SK-N-SH (cell line): Measurements from ENCODE around the gene CRK. TPM values are rescaled to one million over a fixed set of nuclear protein-coding genes. Genes with fewer than 3 reads are reported as not detected.
"Not testable (repeated sequence)": the region's sequence is repeated elsewhere in the genome, so short reads cannot be mapped to it uniquely, and the experiment has no call there.

Source experiments
- CTCF ChIA-PET: fragments of 300-600, 350-600 bp; formaldehyde crosslinking; extraction: SDS; loops from one replicate; lab custom pipeline; 2021; lab: Yijun Ruan, JAX
- POLR2A ChIA-PET: fragments of 350-600 bp; sonication (Branson Sonifier 250); formaldehyde crosslinking; extraction: SDS; loops from one replicate; lab custom pipeline; 2020; ENCODE audit warnings: antibody characterized with exemption, inconsistent platforms; lab: Yijun Ruan, JAX
- DNase-seq: peaks from one replicate; pipeline ENCODE4 v3.0.0; 2012
- H2AFZ ChIP-seq: fragments of 200-600 bp; sonication (generic); 2 replicates; pipeline ENCODE4 v1.8.1; 2016; ENCODE audit warnings: antibody characterized with exemption, mild to moderate bottlenecking, low read depth
- H3F3A ChIP-seq: fragments of 200-600 bp; sonication (generic); replicated peaks from 2 replicates; pipeline ENCODE3; 2016; ENCODE audit warnings: antibody characterized with exemption, mild to moderate bottlenecking; ENCODE audit not compliant: insufficient read depth
- H3K27ac ChIP-seq, 2 experiments: fragments of 200-500 bp in 1 of 2; fragments of 200-600 bp in 1 of 2; sonication (Bioruptor generic) in 1 of 2; sonication (generic), shearing (Covaris generic) in 1 of 2; 2 replicates each; pipeline versions ENCODE4 v1.5.1 to v1.6.1; 2014 to 2016; ENCODE audit warnings: low read depth in 2 of 2, inconsistent platforms in 1 of 2, low read length in 1 of 2, mild to moderate bottlenecking in 1 of 2, mixed read lengths in 1 of 2
- H3K27me3 ChIP-seq: fragments of 200-600 bp; sonication (generic), shearing (Covaris generic); 2 replicates; pipeline ENCODE4 v1.6.1; 2016; ENCODE audit warnings: mixed run types; ENCODE audit not compliant: insufficient read depth
- H3K36me3 ChIP-seq, 2 experiments: fragments of 200-500 bp in 1 of 2; fragments of 200-600 bp in 1 of 2; sonication (Bioruptor generic) in 1 of 2; sonication (generic) in 1 of 2; replicated peaks in 1 of 2; 2 replicates each; pipeline versions ENCODE3 to v1.5.1; 2014 to 2016; ENCODE audit warnings: low read length in 1 of 2, mild to moderate bottlenecking in 1 of 2; ENCODE audit not compliant: insufficient read depth in 2 of 2, control insufficient read depth in 1 of 2
- H3K4me1 ChIP-seq, 2 experiments: fragments of 200-500 bp in 1 of 2; fragments of 200-600 bp in 1 of 2; sonication (Bioruptor generic) in 1 of 2; sonication (generic), shearing (Covaris generic) in 1 of 2; 2 replicates each; pipeline versions ENCODE4 v1.5.1 to v1.6.1; 2014 to 2016; ENCODE audit warnings: low read depth in 1 of 2, low read length in 1 of 2, mixed run types in 1 of 2; ENCODE audit not compliant: insufficient read depth in 2 of 2, control insufficient read depth in 1 of 2
- H3K4me2 ChIP-seq: fragments of 200-600 bp; sonication (generic), shearing (Covaris generic); 2 replicates; pipeline ENCODE4 v1.6.1; 2017; ENCODE audit warnings: mixed run types
- H3K4me3 ChIP-seq, 2 experiments: fragments of 200-500 bp in 1 of 2; fragments of 200-600 bp in 1 of 2; sonication (Bioruptor generic) in 1 of 2; sonication (generic), shearing (Covaris generic) in 1 of 2; 2 replicates each; pipeline versions ENCODE4 v1.5.1 to v1.8.1; 2014 to 2016; ENCODE audit warnings: low read depth in 2 of 2, inconsistent platforms in 1 of 2, low read length in 1 of 2, mild to moderate bottlenecking in 1 of 2, mixed read lengths in 1 of 2, moderate library complexity in 1 of 2
- H3K79me2 ChIP-seq: fragments of 200-600 bp; sonication (generic); 2 replicates; pipeline ENCODE4 v1.8.1; 2017; ENCODE audit warnings: mild to moderate bottlenecking; ENCODE audit not compliant: insufficient read depth
- H3K9ac ChIP-seq: fragments of 200-600 bp; sonication (generic); 2 replicates; pipeline ENCODE4 v1.6.1; 2017; ENCODE audit warnings: mixed run types
- H3K9me2 ChIP-seq: fragments of 200-600 bp; sonication (generic); 2 replicates; pipeline ENCODE4 v1.6.1; 2017; ENCODE audit warnings: mixed run types
- H3K9me3 ChIP-seq: fragments of 200-600 bp; sonication (generic); 2 replicates; pipeline ENCODE4 v1.6.1; 2017; ENCODE audit warnings: mixed run types, mild to moderate bottlenecking, moderate library complexity
- H4K20me1 ChIP-seq: fragments of 200-600 bp; sonication (generic); 2 replicates; pipeline ENCODE4 v1.6.1; 2017; ENCODE audit warnings: mild to moderate bottlenecking, mixed run types; ENCODE audit not compliant: insufficient read depth
- CTCF ChIP-seq: fragments of 200-600 bp; sonication (generic); IDR thresholded peaks from 2 replicates; pipeline ENCODE4 v1.6.1; 2017; ENCODE audit warnings: antibody characterized with exemption, mild to moderate bottlenecking, moderate library complexity
- ELF1 ChIP-seq: IDR thresholded peaks from 2 replicates; pipeline ENCODE4 v1.4.0; 2012
- EP300 ChIP-seq, 2 experiments: IDR thresholded peaks; 2 replicates each; pipeline versions ENCODE4 v1.4.0 to v1.6.1; 2012; ENCODE audit warnings: borderline replicate concordance in 1 of 2, low read depth in 1 of 2, low read length in 1 of 2
- EZH2phosphoT487 ChIP-seq: fragments of 200-600 bp; sonication (generic); IDR thresholded peaks from 2 replicates; pipeline ENCODE4 v1.6.1; 2017; ENCODE audit warnings: low read depth, mixed run types, mild to moderate bottlenecking, antibody characterized with exemption, moderate library complexity, borderline replicate concordance
- FOSL2 ChIP-seq: IDR thresholded peaks from 2 replicates; pipeline ENCODE4 v1.4.0; 2012; ENCODE audit warnings: low read depth, mild to moderate bottlenecking, moderate library complexity, borderline replicate concordance
- MXI1 ChIP-seq: IDR thresholded peaks from 2 replicates; pipeline ENCODE4 v1.6.1; 2012; ENCODE audit warnings: mild to moderate bottlenecking, low read depth, low read length, improper control_type of control experiment
- NRF1 ChIP-seq: IDR thresholded peaks from 2 replicates; pipeline ENCODE4 v1.6.1; 2012; ENCODE audit warnings: low read depth, mild to moderate bottlenecking, low read length
- RAD21 ChIP-seq: IDR thresholded peaks from 2 replicates; pipeline ENCODE4 v1.6.1; 2012; ENCODE audit warnings: mild to moderate bottlenecking, low read length
- RFX5 ChIP-seq: IDR thresholded peaks from 2 replicates; pipeline ENCODE4 v1.6.1; 2012; ENCODE audit warnings: mild to moderate bottlenecking, improper control_type of control experiment, low read length
- RXRA ChIP-seq: IDR thresholded peaks from 2 replicates; pipeline ENCODE4 v1.4.0; 2012; ENCODE audit warnings: low read depth, mild to moderate bottlenecking, borderline replicate concordance
- TEAD4 ChIP-seq: IDR thresholded peaks from 2 replicates; pipeline ENCODE4 v1.4.0; 2012; ENCODE audit warnings: mild to moderate bottlenecking, borderline replicate concordance; ENCODE audit not compliant: insufficient read depth
- YY1 ChIP-seq: IDR thresholded peaks from 2 replicates; pipeline ENCODE4 v1.4.0; 2012; ENCODE audit warnings: low read depth, mild to moderate bottlenecking
- ZBTB33 ChIP-seq: IDR thresholded peaks from 2 replicates; pipeline ENCODE4 v1.4.0; 2012; ENCODE audit warnings: low read depth, borderline replicate concordance
- WGBS: methylation state at CpG from one replicate; pipeline ENCODE4 v1.1.6; 2017; ENCODE audit warnings: low lambda C conversion rate; 5-methylcytosine and 5-hydroxymethylcytosine counted together
- polyA plus RNA-seq, 3 experiments: library from polyadenylated mRNA; depleted of rRNA; stranded (reverse); fragments of >200 nt; gene quantifications; 2 replicates each; pipeline ENCODE4 v1.2.3, GENCODE V29; 2012
- TF ChIP-seq, protein P1 (sequence below): IDR thresholded peaks from 2 replicates; pipeline ENCODE4 v1.4.0; 2012; ENCODE audit warnings: low read depth, borderline replicate concordance

The CRK gene
- polyA plus RNA-seq, 1 of the 3 experiments (the other 2 are of a cell fraction): 50.7 TPM

- H3K9me3 ChIP-seq, H3K27ac ChIP-seq, CTCF ChIA-PET, H3K27me3 ChIP-seq, H3K9me2 ChIP-seq, H3K4me3 ChIP-seq, H3K9ac ChIP-seq, POLR2A ChIA-PET, H2AFZ ChIP-seq, H3K4me2 ChIP-seq, DNase-seq: not testable (repeated sequence)
- H3F3A ChIP-seq: peaks cover 30% of the 10 kb centered on the region
- peaks cover 41% of the 10 kb centered on the region for H3K79me2 ChIP-seq
- H3K4me1 ChIP-seq: peaks cover 0 to 14% of the 10 kb centered on the region in 2 experiments; a peak in 2 of 4 replicates
- 96% methylated on average over 10 of the region's 10 CpGs for WGBS
- H3K36me3 ChIP-seq: peaks cover 14 to 30% of the 10 kb centered on the region in 2 experiments
- H4K20me1 ChIP-seq: peaks cover 25% of the 10 kb centered on the region
Observed at GRCh38 chr17:1418476-1418875, 37.6 kb downstream of the CRK start.

- 96% methylated on average over 5 of the region's 5 CpGs for WGBS
- H3K27me3 ChIP-seq: no peaks in the 10 kb centered on the region
- H3K9ac ChIP-seq: no peak overlapping the region
- H3K79me2 ChIP-seq: peaks cover 29% of the 10 kb centered on the region
- H3K9me2 ChIP-seq: no peaks in the 10 kb centered on the region
- CTCF ChIA-PET: interaction anchor here (1.6 kb wide), 1 partner anchor 51 kb away, joined by 3 read pairs; no protein-coding TSS in a partner anchor
- no peak for DNase-seq
- POLR2A ChIA-PET: no interaction called here
- peaks cover 15% of the 10 kb centered on the region for H3F3A ChIP-seq
- peaks cover 7 to 18% of the 10 kb centered on the region in 2 experiments for H3K36me3 ChIP-seq
- TF ChIP-seq EZH2phosphoT487 (no peak), RFX5 (no peak), NRF1 (no peak), YY1 (no peak), FOSL2 (no peak), RXRA (no peak), MXI1 (no peak), EP300 (IDR thresholded peaks at IDR 0.05; ENCODE audit: borderline replicate concordance in 1 of 2, low read depth in 1 of 2, low read length in 1 of 2) (no peak), TEAD4 (no peak), CTCF (no peak), ELF1 (no peak), RAD21 (no peak), ZBTB33 (no peak)
- TF ChIP-seq, protein P1, sequence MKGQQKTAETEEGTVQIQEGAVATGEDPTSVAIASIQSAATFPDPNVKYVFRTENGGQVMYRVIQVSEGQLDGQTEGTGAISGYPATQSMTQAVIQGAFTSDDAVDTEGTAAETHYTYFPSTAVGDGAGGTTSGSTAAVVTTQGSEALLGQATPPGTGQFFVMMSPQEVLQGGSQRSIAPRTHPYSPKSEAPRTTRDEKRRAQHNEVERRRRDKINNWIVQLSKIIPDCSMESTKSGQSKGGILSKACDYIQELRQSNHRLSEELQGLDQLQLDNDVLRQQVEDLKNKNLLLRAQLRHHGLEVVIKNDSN: no peak
- H2AFZ ChIP-seq: no peak overlapping the region
- peaks cover 6% of the 10 kb centered on the region for H4K20me1 ChIP-seq
- H3K4me3 ChIP-seq: no peak overlapping the region
- H3K4me2 ChIP-seq: no peak overlapping the region
- no peaks in the 10 kb centered on the region for H3K4me1 ChIP-seq
- no peaks in the 10 kb centered on the region for H3K9me3 ChIP-seq
- H3K27ac ChIP-seq: no peak overlapping the region
Observed at GRCh38 chr17:1416414-1416813, 39.6 kb downstream of the CRK start.
